GM18498 (cell line): ENCODE measurements around the gene ZSWIM1.
A peak's percentile ranks its signal among the peaks of the same experiment; 100 is the strongest.
"Not testable (repeated sequence)": the region's sequence is repeated elsewhere in the genome, so short reads cannot be mapped to it uniquely, and the experiment has no call there.

Source experiments
- ATAC-seq: cut with Tn5 transposase; IDR thresholded peaks from one replicate; pipeline ENCODE4 v1.9.1; 2021; ENCODE audit warnings: mild to moderate bottlenecking, moderate library complexity; ENCODE audit not compliant: unreplicated experiment

Gene ZSWIM1

GRCh38 chr20:45925821-45926506 is 44.9 kb downstream of the ZSWIM1 start:
- no peak for ATAC-seq

DNA sequence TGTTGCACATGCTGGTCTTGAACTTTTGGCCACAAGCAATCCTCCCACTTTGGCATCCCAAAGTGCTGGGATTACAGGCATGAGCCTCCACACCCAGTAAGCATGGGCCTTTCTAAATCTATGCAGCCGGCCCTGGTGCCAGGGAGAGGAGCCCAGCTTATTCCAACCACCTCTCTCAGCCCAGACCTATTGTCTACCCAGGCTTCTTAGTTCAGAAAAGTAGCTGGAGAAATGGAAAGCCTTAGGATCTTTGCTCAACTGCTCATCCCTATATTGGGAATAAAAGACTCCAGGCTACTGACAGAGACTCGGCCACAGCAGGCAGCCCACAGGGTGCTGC is 45.7 kb downstream of the ZSWIM1 start:
- ATAC-seq = no peak

DNA sequence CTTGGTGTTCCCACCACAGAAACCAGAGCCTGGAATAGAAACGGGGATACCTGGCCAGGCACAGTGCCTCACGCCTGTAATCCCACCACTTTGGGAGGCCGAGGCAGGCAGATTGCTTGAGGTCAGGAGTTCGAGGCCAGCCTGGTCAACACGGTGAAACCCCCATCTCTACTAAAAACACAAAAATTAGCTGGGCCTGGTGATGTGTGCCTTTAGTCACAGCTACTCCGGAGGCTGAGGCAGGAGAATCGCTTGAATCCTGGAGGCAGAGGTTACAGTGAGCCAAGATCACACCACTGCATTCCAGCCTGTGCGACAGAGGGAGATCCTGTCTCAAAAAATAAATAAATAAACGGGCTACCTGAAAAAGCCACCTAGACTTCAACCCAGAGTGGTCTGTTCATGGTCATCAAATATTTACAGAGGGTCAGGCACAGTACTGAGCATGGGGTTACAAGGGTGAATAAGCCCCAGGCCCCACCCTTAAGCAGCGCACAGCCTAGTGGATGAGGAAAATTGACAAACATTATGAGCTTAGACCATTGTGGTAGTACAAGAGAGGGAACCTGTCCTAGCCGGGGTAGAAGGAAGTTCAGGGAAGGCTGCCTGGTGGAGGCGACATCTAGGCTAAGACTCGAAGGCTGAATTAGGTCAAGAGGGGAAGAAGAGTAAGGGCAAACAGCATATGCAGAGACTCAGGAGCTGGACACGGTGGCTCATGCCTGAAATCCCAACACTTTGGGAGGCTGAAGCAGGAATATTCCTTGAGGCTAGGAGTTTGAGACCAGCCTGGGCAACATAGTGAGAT is 46.2 kb downstream of the ZSWIM1 start:
- ATAC-seq = no peak

- not testable (repeated sequence) for ATAC-seq
These were observed 50.7 kb downstream of the ZSWIM1 start for GRCh38 chr20:45931680-45932079.

- ATAC-seq = no peak
These were observed 52.4 kb downstream of the ZSWIM1 start for GRCh38 chr20:45933266-45934045.

GRCh38 chr20:45934046-45934585 is 53.1 kb downstream of the ZSWIM1 start:
- peak; percentile 19 for ATAC-seq
